HEK293 (cell line): ENCODE data around the gene CD2BP2.
"Not testable (repeated sequence)": the region's sequence is repeated elsewhere in the genome, so short reads cannot be mapped to it uniquely, and the experiment has no call there.

Source experiments
- CTCF ChIA-PET: fragments of 350-600 bp; formaldehyde crosslinking; extraction: SDS; loops from one replicate; lab custom pipeline; 2021; ENCODE audit warnings: antibody characterized with exemption; lab: Yijun Ruan, JAX
- POLR2A ChIA-PET: fragments of 300-600 bp; formaldehyde crosslinking; extraction: SDS; loops from one replicate; lab custom pipeline; 2020; ENCODE audit warnings: antibody characterized with exemption, inconsistent platforms; lab: Yijun Ruan, JAX
- H3K27ac ChIP-seq: fragments of 200-500 bp; sonication (Bioruptor generic); 2 replicates; pipeline ENCODE4 v1.5.1; 2014; ENCODE audit warnings: low read depth, low read length, control low read depth, inconsistent platforms; ENCODE audit errors: extremely low read depth
- H3K36me3 ChIP-seq, 2 experiments: fragments of 200-500 bp in 1 of 2; sonication (Bioruptor generic) in 1 of 2; 1 replicate in 1 of 2; 2 replicates in 1 of 2; pipeline ENCODE4 v1.5.1; 2014 to 2017; ENCODE audit warnings: inconsistent platforms in 2 of 2, low read length in 2 of 2; ENCODE audit not compliant: control insufficient read depth in 2 of 2, insufficient read depth in 1 of 2
- H3K4me1 ChIP-seq: fragments of 200-500 bp; sonication (Bioruptor generic); 2 replicates; pipeline ENCODE4 v1.5.1; 2014; ENCODE audit warnings: mild to moderate bottlenecking, low read length, inconsistent platforms; ENCODE audit not compliant: control insufficient read depth, insufficient read depth
- H3K4me3 ChIP-seq: 2 replicates; pipeline ENCODE4 v1.5.1; 2011; ENCODE audit warnings: low read depth, mild to moderate bottlenecking, control low read depth, low read length, moderate library complexity
- H3K9me3 ChIP-seq: fragments of 200-500 bp; sonication (Bioruptor generic); 2 replicates; pipeline ENCODE4 v1.5.1; 2014; ENCODE audit warnings: low read depth, low read length, inconsistent platforms; ENCODE audit not compliant: control insufficient read depth, insufficient read depth
- CTCF ChIP-seq: fragments of 450-650 bp; formaldehyde crosslinking; IDR thresholded peaks from 2 replicates; pipeline ENCODE4 v1.5.1; 2016; ENCODE audit warnings: missing biosample characterization, missing genetic modification characterization
- HIC1 ChIP-seq: fragments of 450-650 bp; formaldehyde crosslinking; IDR thresholded peaks from 2 replicates; pipeline ENCODE4 v1.5.1; 2016; ENCODE audit warnings: missing biosample characterization, missing genetic modification characterization
- MZF1 ChIP-seq: fragments of 450-650 bp; formaldehyde crosslinking; IDR thresholded peaks from 2 replicates; pipeline ENCODE4 v1.5.1; 2017; ENCODE audit warnings: missing biosample characterization, missing genetic modification characterization, borderline replicate concordance
- ZBTB1 ChIP-seq: fragments of 450-650 bp; formaldehyde crosslinking; IDR thresholded peaks from 2 replicates; pipeline ENCODE4 v1.5.1; 2016; ENCODE audit warnings: missing biosample characterization, missing genetic modification characterization
- ZBTB7A ChIP-seq: fragments of 450-650 bp; formaldehyde crosslinking; IDR thresholded peaks from 2 replicates; pipeline ENCODE4 v1.5.1; 2016; ENCODE audit warnings: low read depth, missing biosample characterization, missing genetic modification characterization
- ZEB2 ChIP-seq: fragments of 450-650 bp; formaldehyde crosslinking; IDR thresholded peaks from 2 replicates; pipeline ENCODE4 v1.5.1; 2016; ENCODE audit warnings: missing biosample characterization, missing genetic modification characterization
- ZNF138 ChIP-seq: fragments of 450-650 bp; formaldehyde crosslinking; IDR thresholded peaks from 2 replicates; pipeline ENCODE4 v1.5.1; 2016; ENCODE audit warnings: missing biosample characterization, missing genetic modification characterization, borderline replicate concordance
- ZNF146 ChIP-seq: fragments of 450-650 bp; formaldehyde crosslinking; IDR thresholded peaks from 2 replicates; pipeline ENCODE4 v1.5.1; 2016; ENCODE audit warnings: missing biosample characterization, missing genetic modification characterization
- ZNF174 ChIP-seq: fragments of 450-650 bp; formaldehyde crosslinking; IDR thresholded peaks from 2 replicates; pipeline ENCODE4 v1.5.0; 2017; ENCODE audit warnings: missing biosample characterization, mild to moderate bottlenecking, missing genetic modification characterization
- ZNF23 ChIP-seq: fragments of 450-650 bp; formaldehyde crosslinking; IDR thresholded peaks from 2 replicates; pipeline ENCODE4 v1.5.1; 2016; ENCODE audit warnings: missing biosample characterization, missing genetic modification characterization, borderline replicate concordance
- ZNF239 ChIP-seq: fragments of 450-650 bp; formaldehyde crosslinking; IDR thresholded peaks from 2 replicates; pipeline ENCODE4 v1.5.1; 2016; ENCODE audit warnings: missing biosample characterization, missing genetic modification characterization
- ZNF280D ChIP-seq: fragments of 450-650 bp; formaldehyde crosslinking; IDR thresholded peaks from 2 replicates; pipeline ENCODE4 v1.5.1; 2016; ENCODE audit warnings: missing biosample characterization, missing genetic modification characterization
- ZNF416 ChIP-seq: fragments of 450-650 bp; formaldehyde crosslinking; IDR thresholded peaks from 2 replicates; pipeline ENCODE4 v1.5.1; 2016; ENCODE audit warnings: missing biosample characterization, missing genetic modification characterization
- ZNF670 ChIP-seq: fragments of 450-650 bp; formaldehyde crosslinking; IDR thresholded peaks from 2 replicates; pipeline ENCODE4 v1.5.1; 2016; ENCODE audit warnings: missing biosample characterization, missing genetic modification characterization, low read depth
- ZSCAN18 ChIP-seq: fragments of 450-650 bp; formaldehyde crosslinking; IDR thresholded peaks from 2 replicates; pipeline ENCODE4 v1.5.1; 2016; ENCODE audit warnings: missing biosample characterization, missing genetic modification characterization

Gene CD2BP2

GRCh38 chr16:30340621-30341020 lies 14.5 kb downstream of the CD2BP2 start:
- no peaks in the 10 kb centered on the region for H3K36me3 ChIP-seq
- H3K9me3 ChIP-seq: no peaks in the 10 kb centered on the region
- no peaks in the 10 kb centered on the region for H3K4me1 ChIP-seq
- TF ChIP-seq ZNF280D (tag by site-specific recombination): no peak
- no peak for TF ChIP-seq ZNF416 (tag by site-specific recombination)
- no peak for TF ChIP-seq ZNF138 (tag by site-specific recombination)
- no peak for TF ChIP-seq ZNF146 (tag by site-specific recombination)
- TF ChIP-seq ZNF670 (tag by site-specific recombination): no peak
- TF ChIP-seq MZF1 (tag by site-specific recombination): no peak
- TF ChIP-seq ZBTB1 (tag by site-specific recombination): no peak
- no peak for TF ChIP-seq ZEB2 (tag by site-specific recombination)
- TF ChIP-seq ZNF23 (tag by site-specific recombination): no peak
- no peak for TF ChIP-seq ZBTB7A (tag by site-specific recombination)
- TF ChIP-seq ZNF174 (tag by site-specific recombination): no peak
- TF ChIP-seq CTCF (tag by site-specific recombination): no peak
- no peak for TF ChIP-seq HIC1 (tag by site-specific recombination)
- no peak for TF ChIP-seq ZSCAN18 (tag by site-specific recombination)
- TF ChIP-seq ZNF239 (tag by site-specific recombination): no peak
- TF ChIP-seq, all 188 proteins: peak for 0
- Histone ChIP-seq H3K4me3 (no peak overlapping the region), H3K27ac (no peak overlapping the region)
- POLR2A ChIA-PET: interaction anchor here (0.7 kb wide), 1 partner anchor 30 kb away, joined by 5 read pairs; no protein-coding TSS in a partner anchor
- CTCF ChIA-PET: interaction anchor here (0.7 to 1.2 kb wide), 3 partner anchors 16 to 69 kb away, joined by 3 to 4 read pairs (median 4); partner anchors contain the start of gene ZNF48

- H3K4me1 ChIP-seq, H3K36me3 ChIP-seq, CTCF ChIA-PET, H3K4me3 ChIP-seq, H3K9me3 ChIP-seq, H3K27ac ChIP-seq: not testable (repeated sequence)
- POLR2A ChIA-PET: interaction anchor here (0.7 kb wide), 1 partner anchor 156 kb away, joined by 3 read pairs; no protein-coding TSS in a partner anchor
These were observed 16.4 kb downstream of the CD2BP2 start for GRCh38 chr16:30338715-30339114.

GRCh38 chr16:30337964-30338357 lies 17.1 kb downstream of the CD2BP2 start:
- H3K9me3 ChIP-seq, H3K36me3 ChIP-seq, H3K4me1 ChIP-seq, H3K4me3 ChIP-seq, CTCF ChIA-PET, H3K27ac ChIP-seq: not testable (repeated sequence)
- POLR2A ChIA-PET: interaction anchor here (0.5 kb wide), 1 partner anchor 48 kb away, joined by 3 read pairs; no protein-coding TSS in a partner anchor
